Naive thymus-derived CD4-positive, alpha-beta T cell (primary cell): Measurements from ENCODE around the gene PTPRC. TPM values are rescaled to one million over a fixed set of nuclear protein-coding genes. Genes with fewer than 3 reads are reported as not detected.

Experiments used
- ATAC-seq: fragments of 150-1000 bp; cut with Tn5 transposase; 2 replicates; pipeline ENCODE4 v1.10.0; 2021; ENCODE audit warnings: mild to moderate bottlenecking, moderate library complexity
- CTCF ChIA-PET: fragments of 350-600 bp; sonication (Branson Sonifier 250); formaldehyde crosslinking; loops from one replicate; lab custom pipeline; 2021; ENCODE audit warnings: antibody characterized with exemption; lab: Charles Lee
- POLR2A ChIA-PET: fragments of 350-600 bp; sonication (Branson Sonifier 250); formaldehyde crosslinking; loops from one replicate; lab custom pipeline; 2021; ENCODE audit warnings: antibody characterized with exemption, inconsistent platforms; lab: Charles Lee
- DNase-seq, 9 donors: peaks; one replicate each; pipeline versions ENCODE4 v3.0.0 to v3.0.0-alpha.2; 2020 to 2022; ENCODE audit warnings: mixed read lengths in 1 of 9
- H3K27ac ChIP-seq: one replicate; pipeline ENCODE4 v1.7.0; 2013; ENCODE audit warnings: mild to moderate bottlenecking, low read depth, low read length, moderate library complexity
- H3K27me3 ChIP-seq, 2 donors: one replicate each; pipeline ENCODE4 v1.7.0; 2013; ENCODE audit warnings: low read length in 2 of 2, mild to moderate bottlenecking in 2 of 2, moderate library complexity in 2 of 2; ENCODE audit not compliant: control insufficient read depth in 2 of 2, insufficient read depth in 2 of 2
- H3K36me3 ChIP-seq, 3 experiments: 1 replicate in 2 of 3; 2 replicates in 1 of 3; pipeline ENCODE4 v1.7.0; 2013; ENCODE audit warnings: low read length in 3 of 3, mild to moderate bottlenecking in 3 of 3, moderate library complexity in 1 of 3; ENCODE audit not compliant: insufficient read depth in 3 of 3, control insufficient read depth in 2 of 3
- H3K4me1 ChIP-seq, 2 donors: one replicate each; pipeline ENCODE4 v1.7.0; 2013; ENCODE audit warnings: low read length in 2 of 2, mild to moderate bottlenecking in 2 of 2, moderate library complexity in 1 of 2; ENCODE audit not compliant: control insufficient read depth in 2 of 2, insufficient read depth in 2 of 2
- H3K4me3 ChIP-seq: 2 replicates; pipeline ENCODE4 v1.7.0; 2013; ENCODE audit warnings: mild to moderate bottlenecking, low read length
- H3K9me3 ChIP-seq, 3 experiments: 1 replicate in 2 of 3; 2 replicates in 1 of 3; pipeline ENCODE4 v1.7.0; 2013; ENCODE audit warnings: low read length in 3 of 3; ENCODE audit not compliant: control insufficient read depth in 2 of 3
- H3K27ac Mint-ChIP-seq, 9 donors: one replicate each; pipeline ENCODE4 v1.8.0; 2020 to 2022; ENCODE audit warnings: mixed read lengths in 9 of 9, mild to moderate bottlenecking in 8 of 9, moderate library complexity in 5 of 9, inconsistent platforms in 2 of 9
- H3K27me3 Mint-ChIP-seq, 5 donors: one replicate each; pipeline ENCODE4 v1.8.0; 2021 to 2022; ENCODE audit warnings: mixed read lengths in 5 of 5, mild to moderate bottlenecking in 1 of 5
- H3K36me3 Mint-ChIP-seq, 5 donors: one replicate each; pipeline ENCODE4 v1.8.0; 2020 to 2022; ENCODE audit warnings: mixed read lengths in 5 of 5, mild to moderate bottlenecking in 3 of 5, inconsistent platforms in 1 of 5
- H3K4me1 Mint-ChIP-seq, 7 donors: one replicate each; pipeline ENCODE4 v1.8.0; 2020 to 2022; ENCODE audit warnings: mixed read lengths in 7 of 7, mild to moderate bottlenecking in 3 of 7, inconsistent platforms in 1 of 7
- H3K4me3 Mint-ChIP-seq, 10 donors: one replicate each; pipeline ENCODE4 v1.8.0; 2020 to 2022; ENCODE audit warnings: mild to moderate bottlenecking in 10 of 10, mixed read lengths in 10 of 10, moderate library complexity in 6 of 10, inconsistent platforms in 2 of 10
- H3K9me3 Mint-ChIP-seq, 11 donors: one replicate each; pipeline ENCODE4 v1.8.0; 2020 to 2022; ENCODE audit warnings: mixed read lengths in 11 of 11, mild to moderate bottlenecking in 4 of 11, inconsistent platforms in 1 of 11, moderate library complexity in 1 of 11
- intact Hi-C, 2 donors: fragments of 100-400 bp; cut with micrococcal nuclease; formaldehyde crosslinking; loops; one replicate each; pipeline ENCODE4 v1.15.1; 2023
- polyA plus RNA-seq, 2 donors: library from polyadenylated mRNA; unstranded; fragments of 300-500 nt; fragmentation: Illumina TruSeq; gene quantifications; one replicate each; pipeline ENCODE4 v1.2.3, GENCODE V29; 2021
- total RNA-seq, 6 experiments: library from RNA in 5 of 6; stranded (reverse) in 5 of 6; gene quantifications; 1 replicate in 5 of 6; 2 replicates in 1 of 6; pipeline ENCODE4 v1.2.3 and lab custom pipeline; 2021 to 2026

The PTPRC gene
- total and polyA plus RNA-seq, 7 experiments from 2014 or later = 739 to 1,286 (median 1,064) TPM

- ChIA-PET POLR2A (interaction anchor here (1.1 to 1.7 kb wide), 3 partner anchors 10 to 73 kb away, joined by 3 to 4 read pairs (median 4); no protein-coding TSS in a partner anchor), CTCF (interaction anchor here (0.7 kb wide), 1 partner anchor 56 kb away, joined by 4 read pairs; no protein-coding TSS in a partner anchor)
- Histone ChIP-seq H3K36me3 (peaks cover 36 to 65% (median 64%) of the 10 kb centered on the region in 3 experiments), H3K9me3 (no peaks in the 10 kb centered on the region), H3K27ac (peak overlapping the region; percentile 39), H3K4me1 (peaks cover 31 to 42% of the 10 kb centered on the region in 2 donors), H3K27me3 (no peaks in the 10 kb centered on the region), H3K4me3 (no peak overlapping the region)
- peaks cover 16 to 65% (median 55%) of the 10 kb centered on the region in 5 donors for H3K36me3 Mint-ChIP-seq
- peak overlapping the region in 3 of 10 donors; percentile 15 to 30 (median 25) for H3K4me3 Mint-ChIP-seq
- no peak for DNase-seq
- peak overlapping the region in 7 of 9 donors; percentile 21 to 86 (median 50) for H3K27ac Mint-ChIP-seq
- no peak for ATAC-seq
- peaks cover 31 to 75% (median 62%) of the 10 kb centered on the region in 7 donors for H3K4me1 Mint-ChIP-seq
- intact Hi-C loops = loop anchor here in 1 of 2 donors (5.0 kb wide), 1 partner anchor 34 kb away; no protein-coding TSS in a partner anchor
- no peaks in the 10 kb centered on the region for H3K9me3 Mint-ChIP-seq
- H3K27me3 Mint-ChIP-seq = no peaks in the 10 kb centered on the region
Observed at GRCh38 chr1:198723127-198723526, 84.3 kb downstream of the PTPRC start.

- Histone ChIP-seq H3K27me3 (no peaks in the 10 kb centered on the region), H3K9me3 (no peaks in the 10 kb centered on the region), H3K27ac (no peak overlapping the region), H3K36me3 (peaks cover 30 to 63% (median 58%) of the 10 kb centered on the region in 3 experiments), H3K4me1 (peaks cover 31 to 36% of the 10 kb centered on the region in 2 donors), H3K4me3 (no peak overlapping the region)
- ChIA-PET POLR2A (no interaction called here), CTCF (no interaction called here)
- H3K4me1 Mint-ChIP-seq = peaks cover 30 to 81% (median 64%) of the 10 kb centered on the region in 7 donors
- H3K27me3 Mint-ChIP-seq = no peaks in the 10 kb centered on the region
- H3K27ac Mint-ChIP-seq = peak overlapping the region in 8 of 9 donors; percentile 6 to 91 (median 84)
- no peaks in the 10 kb centered on the region for H3K9me3 Mint-ChIP-seq
- ATAC-seq (no peak), DNase-seq (no peak)
- H3K36me3 Mint-ChIP-seq = peaks cover 16 to 58% (median 54%) of the 10 kb centered on the region in 5 donors
- intact Hi-C loops = loop anchor here in 1 of 2 donors (5.0 kb wide), 1 partner anchor 33 kb away; no protein-coding TSS in a partner anchor
- H3K4me3 Mint-ChIP-seq = peak overlapping the region in 7 of 10 donors; percentile 10 to 70 (median 37)
Observed at GRCh38 chr1:198725090-198725489, 86.2 kb downstream of the PTPRC start.

- ChIA-PET CTCF (no interaction called here), POLR2A (interaction anchor here (0.6 to 1.5 kb wide), 3 partner anchors 8 to 196 kb away, joined by 3 read pairs; no protein-coding TSS in a partner anchor)
- intact Hi-C loops = loop anchor here in 1 of 2 donors (1.0 to 5.0 kb wide), 3 partner anchors 8 to 34 kb away; no protein-coding TSS in a partner anchor
- Histone ChIP-seq H3K27ac (no peak overlapping the region), H3K4me1 (peaks cover 28 to 32% of the 10 kb centered on the region in 2 donors), H3K9me3 (no peaks in the 10 kb centered on the region), H3K4me3 (no peak overlapping the region), H3K27me3 (no peaks in the 10 kb centered on the region), H3K36me3 (peaks cover 33 to 65% (median 59%) of the 10 kb centered on the region in 3 experiments)
- Mint-ChIP-seq H3K4me1 (peaks cover 26 to 84% (median 69%) of the 10 kb centered on the region in 7 donors), H3K27ac (peak overlapping the region in 8 of 9 donors; percentile 59 to 89 (median 82)), H3K9me3 (no peaks in the 10 kb centered on the region), H3K27me3 (no peaks in the 10 kb centered on the region), H3K36me3 (peaks cover 16 to 61% (median 58%) of the 10 kb centered on the region in 5 donors), H3K4me3 (peak overlapping the region in 1 of 10 donors; percentile 14)
- DNase-seq (no peak), ATAC-seq (no peak)
Observed at GRCh38 chr1:198726455-198726854, 87.6 kb downstream of the PTPRC start.

GRCh38 chr1:198729195-198729863 lies 90.5 kb downstream of the PTPRC start:
- H3K9me3 Mint-ChIP-seq = no peaks in the 10 kb centered on the region
- H3K36me3 ChIP-seq = peaks cover 31 to 79% (median 74%) of the 10 kb centered on the region in 3 experiments
- H3K27me3 Mint-ChIP-seq = no peaks in the 10 kb centered on the region
- no peak for DNase-seq
- peak overlapping the region in 8 of 9 donors; percentile 68 to 89 (median 84) for H3K27ac Mint-ChIP-seq
- peak overlapping the region in 3 of 10 donors; percentile 2 to 24 (median 3) for H3K4me3 Mint-ChIP-seq
- no peaks in the 10 kb centered on the region for H3K27me3 ChIP-seq
- peaks cover 21 to 27% of the 10 kb centered on the region in 2 donors for H3K4me1 ChIP-seq
- no peak overlapping the region for H3K27ac ChIP-seq
- POLR2A ChIA-PET = interaction anchor here (1.2 kb wide), 1 partner anchor 17 kb away, joined by 6 read pairs; no protein-coding TSS in a partner anchor
- peaks cover 20 to 70% (median 65%) of the 10 kb centered on the region in 5 donors for H3K36me3 Mint-ChIP-seq
- H3K4me1 Mint-ChIP-seq = peaks cover 29 to 86% (median 81%) of the 10 kb centered on the region in 7 donors
- CTCF ChIA-PET = interaction anchor here (0.7 kb wide), 1 partner anchor 91 kb away, joined by 3 read pairs; no protein-coding TSS in a partner anchor
- ATAC-seq = no peak
- intact Hi-C loops = loop anchor here in 1 of 2 donors (2.0 to 5.0 kb wide), 2 partner anchors 17 to 37 kb away; no protein-coding TSS in a partner anchor
- H3K4me3 ChIP-seq = no peak overlapping the region
- no peaks in the 10 kb centered on the region for H3K9me3 ChIP-seq

GRCh38 chr1:198730952-198731351 lies 92.1 kb downstream of the PTPRC start:
- Mint-ChIP-seq H3K36me3 (peaks cover 10 to 71% (median 64%) of the 10 kb centered on the region in 5 donors), H3K9me3 (peaks cover 0 to 5% (median 0%) of the 10 kb centered on the region in 11 donors), H3K27me3 (no peaks in the 10 kb centered on the region), H3K4me3 (peak overlapping the region in 2 of 10 donors; percentile 14 to 29), H3K4me1 (peaks cover 21 to 81% (median 76%) of the 10 kb centered on the region in 7 donors), H3K27ac (peak overlapping the region in 7 of 9 donors; percentile 19 to 87 (median 63))
- ChIA-PET CTCF (interaction anchor here (0.7 to 0.9 kb wide), 2 partner anchors 13 to 110 kb away, joined by 3 read pairs; no protein-coding TSS in a partner anchor), POLR2A (interaction anchor here (0.7 kb wide), 1 partner anchor 15 kb away, joined by 3 read pairs; no protein-coding TSS in a partner anchor)
- ATAC-seq (no peak), DNase-seq (no peak)
- intact Hi-C loops = loop anchor here in 1 of 2 donors (1.0 to 2.0 kb wide), 2 partner anchors 8 to 14 kb away; no protein-coding TSS in a partner anchor
- H3K4me1 ChIP-seq = peaks cover 13 to 18% of the 10 kb centered on the region in 2 donors
- peaks cover 23 to 80% (median 76%) of the 10 kb centered on the region in 3 experiments for H3K36me3 ChIP-seq
- H3K27me3 ChIP-seq = no peaks in the 10 kb centered on the region
- H3K9me3 ChIP-seq = no peaks in the 10 kb centered on the region
- H3K4me3 ChIP-seq = no peak overlapping the region
- no peak overlapping the region for H3K27ac ChIP-seq
